H1 (cell line): ENCODE measurements around the gene DNAJB1. TPM values are rescaled to one million over a fixed set of nuclear protein-coding genes. Genes with fewer than 3 reads are reported as not detected.

ENCODE experiments used
- CHD2 ChIP-seq: IDR thresholded peaks from 2 replicates; pipeline ENCODE4 v1.6.1; 2012; ENCODE audit warnings: low read length, improper control_type of control experiment
- E2F6 ChIP-seq: IDR thresholded peaks from 2 replicates; pipeline ENCODE4 v1.6.1; 2012; ENCODE audit warnings: inconsistent platforms
- POLR2AphosphoS5 ChIP-seq: IDR thresholded peaks from 2 replicates; pipeline ENCODE4 v1.6.1; 2011; ENCODE audit warnings: low read depth, low read length
- TAF7 ChIP-seq: optimal IDR thresholded peaks from 2 replicates; pipeline ENCODE3; 2011; ENCODE audit warnings: low read depth, mild to moderate bottlenecking, inconsistent platforms, low read length, moderate library complexity, borderline replicate concordance
- polyA plus RNA-seq, 7 experiments: library from polyadenylated mRNA; depleted of rRNA in 3 of 7; stranded (reverse) in 5 of 7; unstranded in 2 of 7; fragments of >200 nt in 5 of 7; fragments of 200-250 nt in 2 of 7; gene quantifications; 1 replicate in 5 of 7; 2 replicates in 1 of 7; 4 replicates in 1 of 7; pipeline versions ENCODE4 v1.2.1 to v1.2.3, GENCODE V29; 2011 to 2013; ENCODE audit warnings: missing spikeins in 2 of 7, mixed read lengths in 2 of 7
- total RNA-seq: library from RNA; stranded (reverse); fragmentation: NEBNext Ultra II Directional; extraction: Animal tissue kit (Norgen Biotek cat#: 25700); gene quantifications from 2 replicates; pipeline ENCODE4 v1.2.1, GENCODE V29; 2021

Gene DNAJB1
- total and polyA plus RNA-seq, 2 of the 8 experiments (the other 6 are each of a cell fraction or from before 2014, with no cell fraction given): 62.9 to 64.3 TPM

GRCh38 chr19:14473978-14474578 lies 44.1 kb downstream of the DNAJB1 start (continued):
- TF ChIP-seq TAF7 (no peak), E2F6 (no peak), CHD2 (no peak), POLR2AphosphoS5 (no peak)
